Prostate gland (tissue), 2 donors: ENCODE results near the gene LRFN3.

Source experiments
- POLR2A ChIP-seq: fragments of 450-650 bp; IDR thresholded peaks from one replicate; pipeline ENCODE4 v1.6.1; 2016; ENCODE audit warnings: antibody characterized with exemption, mild to moderate bottlenecking
- TF ChIP-seq, protein P1 (sequence below), 4 experiments: fragments of 200-600 bp in 2 of 4; fragments of 450-650 bp in 2 of 4; sonication (generic) in 2 of 4; IDR thresholded peaks; 1 replicate in 3 of 4; 2 replicates in 1 of 4; pipeline ENCODE4 v1.5.1; 2016 to 2019; ENCODE audit warnings: antibody characterized with exemption in 4 of 4, mild to moderate bottlenecking in 2 of 4, moderate library complexity in 2 of 4

- no peak for TF ChIP-seq POLR2A
- TF ChIP-seq, protein P1, sequence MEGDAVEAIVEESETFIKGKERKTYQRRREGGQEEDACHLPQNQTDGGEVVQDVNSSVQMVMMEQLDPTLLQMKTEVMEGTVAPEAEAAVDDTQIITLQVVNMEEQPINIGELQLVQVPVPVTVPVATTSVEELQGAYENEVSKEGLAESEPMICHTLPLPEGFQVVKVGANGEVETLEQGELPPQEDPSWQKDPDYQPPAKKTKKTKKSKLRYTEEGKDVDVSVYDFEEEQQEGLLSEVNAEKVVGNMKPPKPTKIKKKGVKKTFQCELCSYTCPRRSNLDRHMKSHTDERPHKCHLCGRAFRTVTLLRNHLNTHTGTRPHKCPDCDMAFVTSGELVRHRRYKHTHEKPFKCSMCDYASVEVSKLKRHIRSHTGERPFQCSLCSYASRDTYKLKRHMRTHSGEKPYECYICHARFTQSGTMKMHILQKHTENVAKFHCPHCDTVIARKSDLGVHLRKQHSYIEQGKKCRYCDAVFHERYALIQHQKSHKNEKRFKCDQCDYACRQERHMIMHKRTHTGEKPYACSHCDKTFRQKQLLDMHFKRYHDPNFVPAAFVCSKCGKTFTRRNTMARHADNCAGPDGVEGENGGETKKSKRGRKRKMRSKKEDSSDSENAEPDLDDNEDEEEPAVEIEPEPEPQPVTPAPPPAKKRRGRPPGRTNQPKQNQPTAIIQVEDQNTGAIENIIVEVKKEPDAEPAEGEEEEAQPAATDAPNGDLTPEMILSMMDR (IDR thresholded peaks at IDR 0.05): no peak
Observed at GRCh38 chr19:35929876-35930275, 6.3 kb upstream of the LRFN3 start.
